VCaP (cell line): ENCODE data around the gene GRK1.
"Not testable (repeated sequence)": the region's sequence is repeated elsewhere in the genome, so short reads cannot be mapped to it uniquely, and the experiment has no call there.

Experiments
- H3K27ac ChIP-seq: fragments of 450-650 bp; 2 replicates; pipeline ENCODE4 v1.5.1; 2017
- TF ChIP-seq, protein P1 (sequence below): fragments of 450-650 bp; conservative IDR thresholded peaks from 2 replicates; pipeline ENCODE4 v1.5.1; 2017; ENCODE audit warnings: mild to moderate bottlenecking, moderate library complexity

GRK1 gene

DNA sequence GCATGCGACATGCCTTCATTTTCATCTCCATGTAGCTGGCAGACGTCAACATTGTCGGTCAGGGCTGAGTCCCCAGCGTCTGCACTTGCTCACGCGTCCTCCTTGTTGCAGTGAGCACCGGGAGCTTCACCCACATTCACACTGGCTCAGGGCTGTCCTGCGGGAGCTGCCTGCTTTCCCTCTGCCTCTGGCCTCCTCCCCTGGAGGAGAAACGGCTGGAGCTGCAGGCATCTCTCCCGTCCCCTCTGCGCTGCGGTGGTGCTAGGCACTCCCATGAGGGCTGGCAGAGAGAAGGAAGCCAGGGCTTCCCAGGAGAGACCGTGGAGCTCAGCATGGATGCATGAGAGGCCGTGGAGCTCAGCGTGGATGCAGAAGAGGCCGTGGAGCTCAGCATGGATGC lies 73.6 kb downstream of the GRK1 start:
- TF ChIP-seq, protein P1, sequence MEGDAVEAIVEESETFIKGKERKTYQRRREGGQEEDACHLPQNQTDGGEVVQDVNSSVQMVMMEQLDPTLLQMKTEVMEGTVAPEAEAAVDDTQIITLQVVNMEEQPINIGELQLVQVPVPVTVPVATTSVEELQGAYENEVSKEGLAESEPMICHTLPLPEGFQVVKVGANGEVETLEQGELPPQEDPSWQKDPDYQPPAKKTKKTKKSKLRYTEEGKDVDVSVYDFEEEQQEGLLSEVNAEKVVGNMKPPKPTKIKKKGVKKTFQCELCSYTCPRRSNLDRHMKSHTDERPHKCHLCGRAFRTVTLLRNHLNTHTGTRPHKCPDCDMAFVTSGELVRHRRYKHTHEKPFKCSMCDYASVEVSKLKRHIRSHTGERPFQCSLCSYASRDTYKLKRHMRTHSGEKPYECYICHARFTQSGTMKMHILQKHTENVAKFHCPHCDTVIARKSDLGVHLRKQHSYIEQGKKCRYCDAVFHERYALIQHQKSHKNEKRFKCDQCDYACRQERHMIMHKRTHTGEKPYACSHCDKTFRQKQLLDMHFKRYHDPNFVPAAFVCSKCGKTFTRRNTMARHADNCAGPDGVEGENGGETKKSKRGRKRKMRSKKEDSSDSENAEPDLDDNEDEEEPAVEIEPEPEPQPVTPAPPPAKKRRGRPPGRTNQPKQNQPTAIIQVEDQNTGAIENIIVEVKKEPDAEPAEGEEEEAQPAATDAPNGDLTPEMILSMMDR = no peak
- no peak overlapping the region for H3K27ac ChIP-seq

DNA sequence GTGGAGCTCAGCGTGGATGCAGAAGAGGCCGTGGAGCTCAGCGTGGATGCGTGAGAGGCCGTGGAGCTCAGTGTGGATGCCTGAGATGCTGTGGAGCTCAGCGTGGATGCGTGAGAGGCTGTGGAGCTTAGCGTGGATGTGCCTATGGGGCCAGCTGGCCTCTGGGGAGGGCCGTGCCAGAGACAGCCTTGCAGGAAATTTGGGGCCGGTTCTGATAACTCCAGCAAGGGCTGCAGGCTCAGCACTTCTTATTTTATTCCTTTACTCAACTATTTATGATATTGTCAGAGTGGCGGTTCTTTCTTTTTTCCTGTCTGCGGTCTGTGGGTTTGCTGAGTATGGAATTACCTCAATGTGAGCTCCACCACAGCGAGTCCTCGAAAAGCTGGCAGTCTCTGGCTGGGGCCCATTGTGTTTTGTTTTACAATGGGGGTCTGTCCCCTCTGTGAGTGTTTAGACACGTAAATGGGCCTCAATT lies 74.2 kb downstream of the GRK1 start:
- TF ChIP-seq, protein P1 = no peak
- H3K27ac ChIP-seq = no peak overlapping the region

DNA sequence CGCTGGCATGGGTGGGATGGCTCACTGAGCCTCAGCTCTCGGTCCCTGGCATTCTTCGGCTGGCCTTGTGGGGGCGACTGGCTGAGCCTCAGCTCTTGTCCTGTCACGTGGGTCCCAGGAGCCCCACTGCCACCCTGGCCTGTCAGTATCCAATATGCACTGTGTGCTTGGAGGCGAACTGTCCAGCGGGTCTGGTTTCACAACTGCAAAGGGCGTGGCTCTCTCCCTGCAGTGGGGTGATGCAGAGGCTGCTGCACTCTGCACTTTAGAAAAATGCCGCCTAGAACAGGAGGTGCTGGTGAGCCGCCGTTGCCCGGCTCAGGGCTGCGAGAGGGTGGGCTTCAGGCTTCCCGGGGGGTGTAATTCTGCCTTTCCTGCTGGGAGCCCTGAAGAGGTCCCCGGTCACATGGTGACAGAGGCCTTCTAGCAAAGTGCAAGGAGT lies 75.0 kb downstream of the GRK1 start:
- TF ChIP-seq, protein P1 = no peak
- no peak overlapping the region for H3K27ac ChIP-seq

DNA sequence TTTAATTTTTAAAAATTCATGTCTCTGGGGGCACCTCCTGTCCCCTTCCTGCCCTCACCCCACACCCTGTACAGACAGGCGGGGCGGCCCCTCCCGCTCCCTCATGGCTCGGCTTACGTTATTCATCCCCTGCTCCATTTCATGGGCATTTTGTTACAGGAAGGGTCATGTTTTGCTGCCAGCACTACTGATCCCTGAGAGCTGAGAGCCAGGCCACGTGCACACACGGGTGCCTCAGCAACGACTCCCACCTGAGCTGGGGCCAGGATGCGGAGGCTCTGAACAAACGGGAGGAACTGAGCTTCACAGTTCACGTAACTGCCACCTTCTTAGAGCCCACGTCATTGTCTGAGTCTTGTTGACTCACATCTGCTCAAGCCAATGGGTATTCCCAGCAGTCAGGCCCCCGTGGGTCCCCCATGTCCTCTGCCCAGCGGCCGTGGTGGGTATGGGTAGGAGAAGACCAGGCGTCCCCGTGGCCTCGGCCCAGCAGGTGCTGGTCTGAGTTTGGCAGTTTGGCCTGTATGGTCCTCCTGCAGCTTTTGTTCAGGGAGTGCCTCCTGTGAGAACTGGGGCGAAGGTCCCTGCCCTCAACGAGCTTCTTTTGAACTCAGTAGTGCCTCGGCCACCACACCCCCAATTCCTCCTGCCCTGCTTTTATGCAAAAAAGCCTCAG lies 75.6 kb downstream of the GRK1 start:
- no peak overlapping the region for H3K27ac ChIP-seq
- TF ChIP-seq, protein P1 = no peak

DNA sequence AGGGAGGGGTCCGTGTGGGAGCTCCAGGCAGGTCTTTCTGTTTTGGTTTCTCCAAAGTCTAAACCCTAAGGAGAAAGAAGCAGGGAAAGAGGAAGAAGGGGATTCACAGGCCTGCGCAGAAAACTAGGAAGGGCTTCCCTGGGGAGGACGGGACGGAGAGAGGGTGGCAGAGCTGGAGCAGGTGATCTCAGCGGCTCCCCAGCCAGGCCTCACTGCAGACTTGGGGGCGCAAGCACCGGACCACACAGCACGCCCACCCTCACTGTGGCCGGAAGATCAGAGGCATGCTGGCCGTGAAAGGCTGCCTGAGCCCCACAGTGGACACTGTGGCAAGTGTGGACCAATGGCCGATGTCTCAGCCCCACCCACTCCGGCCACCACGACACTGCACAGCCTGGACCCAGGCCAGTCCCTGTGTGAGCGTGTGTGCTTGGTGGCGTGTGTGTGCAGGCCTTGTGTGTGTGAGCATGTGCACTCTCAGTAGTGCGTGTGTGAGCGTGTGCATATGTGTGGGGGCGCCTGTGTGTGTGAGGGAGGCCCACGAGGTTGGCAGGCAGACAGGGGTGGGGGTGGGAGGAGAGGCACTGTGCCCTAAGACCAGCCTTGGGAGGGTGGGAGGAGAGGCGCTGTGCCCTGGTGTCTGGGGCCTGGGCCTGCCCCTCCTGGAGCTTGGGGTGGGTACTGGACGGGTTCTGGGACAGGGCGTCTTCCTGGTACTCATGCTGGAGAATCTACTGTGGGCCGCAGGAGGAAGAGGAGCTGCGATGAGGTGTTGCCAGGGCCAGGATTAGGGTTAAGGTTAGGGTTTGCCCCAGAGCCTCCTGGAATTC lies 76.6 kb downstream of the GRK1 start:
- TF ChIP-seq, protein P1 = no peak
- no peak overlapping the region for H3K27ac ChIP-seq

DNA sequence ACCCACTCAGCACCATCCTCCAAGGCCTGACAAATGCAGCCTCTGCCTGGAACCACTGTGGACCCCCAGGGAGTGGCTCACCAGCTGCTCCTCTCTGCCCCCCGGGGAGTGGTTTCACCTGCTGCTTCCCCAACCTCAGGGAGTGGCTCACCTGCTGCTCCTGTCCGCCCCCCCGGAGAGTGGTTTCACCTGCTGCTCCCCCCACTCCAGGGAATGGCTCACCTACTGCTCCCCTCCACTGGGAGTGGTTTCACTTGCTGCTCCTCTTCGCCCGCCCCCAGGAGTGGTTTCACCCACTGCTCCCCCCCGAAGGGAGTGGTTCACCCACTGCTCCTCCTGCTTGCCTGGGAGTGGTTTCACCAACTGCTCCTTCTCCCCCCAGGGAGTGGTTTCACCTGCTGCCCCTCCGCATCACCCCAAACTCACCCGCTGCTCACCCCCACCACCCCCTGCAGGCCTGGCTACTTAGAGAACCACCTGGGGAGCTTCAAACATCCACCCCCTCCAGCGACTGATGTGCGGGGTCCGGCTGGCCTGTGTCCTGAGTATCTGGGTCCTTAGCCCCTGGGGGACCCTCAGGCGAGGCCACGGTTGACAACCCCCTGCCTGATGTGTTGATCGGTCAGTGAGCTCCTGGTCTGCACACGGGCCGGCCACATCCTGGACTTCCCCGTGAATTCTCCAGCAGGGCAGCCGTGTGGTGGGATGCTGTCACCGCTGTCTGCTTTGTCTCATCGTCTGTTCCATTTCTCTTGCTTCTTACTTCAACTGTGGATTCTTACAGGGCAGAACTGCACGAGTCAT lies 77.4 kb downstream of the GRK1 start:
- TF ChIP-seq, protein P1 = no peak
- H3K27ac ChIP-seq = no peak overlapping the region

DNA sequence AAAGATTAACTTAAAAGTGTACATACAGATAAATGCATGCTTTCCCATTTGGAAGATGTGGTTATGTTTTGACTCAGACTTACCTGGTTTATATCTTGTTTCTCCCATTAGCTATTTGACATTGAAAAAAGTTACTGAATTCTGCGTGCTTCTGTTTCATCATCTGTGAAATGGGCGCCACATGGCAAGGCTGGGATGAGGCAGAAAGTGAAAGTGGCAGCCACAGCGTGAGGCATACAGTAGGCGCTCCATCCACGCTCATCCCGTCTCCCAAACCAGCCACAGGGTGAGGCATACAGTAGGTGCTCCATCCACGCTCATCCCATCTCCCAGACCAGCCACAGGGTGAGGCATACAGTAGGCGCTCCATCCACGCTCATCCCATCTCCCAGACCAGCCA lies 78.0 kb downstream of the GRK1 start:
- H3K27ac ChIP-seq = no peak overlapping the region
- TF ChIP-seq, protein P1 = no peak

DNA sequence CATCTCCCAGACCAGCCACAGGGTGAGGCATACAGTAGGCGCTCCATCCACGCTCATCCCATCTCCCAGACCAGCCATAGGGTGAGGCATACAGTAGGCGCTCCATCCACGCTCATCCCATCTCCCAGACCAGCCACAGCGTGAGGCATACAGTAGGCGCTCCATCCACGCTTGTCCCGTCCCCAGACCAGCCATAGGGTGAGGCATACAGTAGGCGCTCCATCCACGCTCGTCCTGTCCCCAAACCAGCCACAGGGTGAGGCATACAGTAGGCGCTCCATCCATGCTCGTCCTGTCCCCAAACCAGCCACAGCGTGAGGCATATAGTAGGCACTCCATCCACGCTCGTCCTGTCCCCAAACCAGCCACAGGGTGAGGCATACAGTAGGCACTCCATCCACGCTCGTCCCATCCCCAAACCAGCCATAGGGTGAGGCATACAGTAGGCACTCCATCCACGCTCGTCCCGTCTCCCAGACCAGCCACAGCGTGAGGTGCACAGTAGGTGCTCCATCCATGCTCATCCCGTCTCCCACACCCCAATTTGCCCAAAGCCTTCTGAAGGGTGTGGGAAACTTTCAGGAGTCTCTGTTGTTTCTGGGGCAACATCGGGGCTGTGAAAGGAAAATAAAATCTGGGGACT lies 78.6 kb downstream of the GRK1 start:
- H3K27ac ChIP-seq = not testable (repeated sequence)
